Activated T-cell treated with anti-CD3 and anti-CD28 coated beads, Interleukin-2, amount 50 U/mL, for 1 hour (primary cell): ENCODE measurements around the gene AP1G2.
"Not testable (repeated sequence)": the region's sequence is repeated elsewhere in the genome, so short reads cannot be mapped to it uniquely, and the experiment has no call there.

Experiments used
- DNase-seq: peaks from one replicate; pipeline ENCODE4 v3.0.0-alpha.2; 2020

AP1G2 gene

GRCh38 chr14:23537351-23538049 is 30.1 kb downstream of the AP1G2 start:
- DNase-seq: no peak

- DNase-seq: not testable (repeated sequence)
Observed at GRCh38 chr14:23536906-23537305, 30.7 kb downstream of the AP1G2 start.

- DNase-seq: no peak
Observed at GRCh38 chr14:23536494-23536893, 31.1 kb downstream of the AP1G2 start.

DNA sequence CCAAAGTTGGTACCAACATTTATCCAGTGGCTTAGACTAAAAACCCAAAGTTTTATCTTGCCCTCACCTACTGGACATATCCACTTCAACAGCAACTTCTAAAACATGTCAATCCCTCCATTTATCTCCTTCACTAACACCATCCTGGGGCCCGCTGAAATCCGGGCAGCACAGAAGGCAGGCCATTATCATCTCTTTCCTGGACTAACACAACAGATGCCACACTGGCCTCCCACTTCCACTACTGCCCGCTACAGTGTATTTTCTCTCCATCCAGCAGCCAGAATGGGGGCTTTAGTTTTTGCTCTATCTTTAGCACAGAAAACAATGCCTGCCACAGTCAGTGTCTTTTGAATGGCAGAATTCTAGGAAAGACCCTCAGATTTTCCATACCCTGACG is 31.6 kb downstream of the AP1G2 start:
- DNase-seq: no peak

- no peak for DNase-seq
Observed at GRCh38 chr14:23533652-23534435, 33.7 kb downstream of the AP1G2 start.

DNA sequence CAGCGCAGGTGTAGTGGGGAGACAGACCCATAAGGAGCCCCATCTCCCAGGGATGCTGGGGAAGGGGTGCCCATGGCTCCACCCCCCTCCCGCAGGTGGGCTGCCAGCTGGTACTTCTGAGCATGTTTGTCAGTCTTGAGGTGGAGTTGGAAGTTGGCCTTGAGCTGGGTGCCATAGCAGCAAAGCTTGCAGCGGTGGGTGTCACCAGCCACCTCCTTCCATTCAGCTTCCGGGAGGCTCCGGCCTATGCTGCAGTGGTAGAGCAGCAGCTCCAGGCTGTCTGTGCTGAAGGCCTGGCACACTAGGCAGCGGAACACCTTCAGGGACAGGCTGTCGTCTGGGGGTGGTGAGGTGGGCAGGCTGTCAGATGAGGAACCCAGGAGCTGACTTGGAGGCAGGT is 34.9 kb downstream of the AP1G2 start:
- no peak for DNase-seq

DNA sequence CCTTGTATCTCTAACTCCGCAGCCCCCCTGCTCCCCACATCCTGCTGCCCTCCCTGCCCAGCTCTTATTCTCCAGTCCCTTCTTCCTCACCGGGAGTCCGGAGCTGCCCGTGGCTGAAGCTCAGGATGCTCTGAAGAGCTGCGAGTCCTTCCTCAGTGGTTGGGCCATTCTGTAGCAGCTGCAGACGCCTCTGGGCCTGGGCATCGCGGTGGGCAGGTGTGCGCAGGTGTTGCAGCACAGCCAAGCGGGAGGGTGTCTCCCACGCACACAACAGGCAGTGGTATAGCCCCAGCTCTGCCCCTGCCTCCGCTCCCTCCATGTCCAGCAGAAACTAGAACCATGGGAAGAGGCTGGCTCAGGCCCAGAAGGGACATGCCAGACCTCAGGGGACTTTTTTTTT is 36.2 kb downstream of the AP1G2 start:
- DNase-seq: no peak

GRCh38 chr14:23530375-23531055 is 37.1 kb downstream of the AP1G2 start:
- DNase-seq: no peak

GRCh38 chr14:23529016-23529415 is 38.6 kb downstream of the AP1G2 start:
- no peak for DNase-seq

DNA sequence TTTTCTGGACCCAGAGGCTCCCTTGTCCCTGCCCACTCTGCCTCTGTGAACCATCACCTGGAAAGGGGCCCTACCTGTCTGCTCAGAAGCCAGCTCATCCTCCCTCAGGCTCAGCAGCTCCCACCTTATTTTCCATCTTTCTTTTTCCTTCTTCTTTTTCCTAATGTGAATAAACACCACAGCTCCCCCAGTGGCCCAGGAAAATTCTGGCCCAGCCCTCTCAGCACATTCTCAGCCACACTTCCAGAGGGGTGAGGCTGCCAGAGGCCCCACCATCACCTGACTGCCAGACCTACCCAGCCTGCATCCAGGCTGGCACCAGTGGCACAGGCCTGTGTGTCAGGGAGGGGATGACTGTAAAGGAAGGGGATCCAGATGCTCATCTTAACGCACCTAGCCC is 39.0 kb downstream of the AP1G2 start:
- no peak for DNase-seq

- DNase-seq: no peak
Observed at GRCh38 chr14:23525611-23526010, 42.0 kb downstream of the AP1G2 start.

DNA sequence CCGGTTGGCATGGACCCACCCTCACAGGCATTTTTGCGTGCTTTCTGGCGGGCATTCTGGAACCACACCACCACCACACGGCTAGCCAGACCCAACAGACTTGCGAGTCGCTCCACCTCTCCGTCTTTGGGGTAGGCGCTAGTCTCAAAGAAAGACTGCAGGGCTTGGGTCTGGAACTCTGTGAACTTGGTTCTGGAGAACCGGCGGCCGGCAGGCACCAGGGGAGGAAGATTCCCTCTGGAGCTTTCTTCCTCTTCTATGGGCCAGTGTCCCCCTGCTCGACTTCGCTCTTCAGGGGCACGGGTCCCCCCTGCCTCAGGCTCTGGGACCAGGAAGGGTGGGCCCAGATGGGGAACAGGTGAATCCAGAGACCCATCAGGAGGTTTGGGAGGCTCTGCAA is 42.6 kb downstream of the AP1G2 start:
- DNase-seq: no peak

DNA sequence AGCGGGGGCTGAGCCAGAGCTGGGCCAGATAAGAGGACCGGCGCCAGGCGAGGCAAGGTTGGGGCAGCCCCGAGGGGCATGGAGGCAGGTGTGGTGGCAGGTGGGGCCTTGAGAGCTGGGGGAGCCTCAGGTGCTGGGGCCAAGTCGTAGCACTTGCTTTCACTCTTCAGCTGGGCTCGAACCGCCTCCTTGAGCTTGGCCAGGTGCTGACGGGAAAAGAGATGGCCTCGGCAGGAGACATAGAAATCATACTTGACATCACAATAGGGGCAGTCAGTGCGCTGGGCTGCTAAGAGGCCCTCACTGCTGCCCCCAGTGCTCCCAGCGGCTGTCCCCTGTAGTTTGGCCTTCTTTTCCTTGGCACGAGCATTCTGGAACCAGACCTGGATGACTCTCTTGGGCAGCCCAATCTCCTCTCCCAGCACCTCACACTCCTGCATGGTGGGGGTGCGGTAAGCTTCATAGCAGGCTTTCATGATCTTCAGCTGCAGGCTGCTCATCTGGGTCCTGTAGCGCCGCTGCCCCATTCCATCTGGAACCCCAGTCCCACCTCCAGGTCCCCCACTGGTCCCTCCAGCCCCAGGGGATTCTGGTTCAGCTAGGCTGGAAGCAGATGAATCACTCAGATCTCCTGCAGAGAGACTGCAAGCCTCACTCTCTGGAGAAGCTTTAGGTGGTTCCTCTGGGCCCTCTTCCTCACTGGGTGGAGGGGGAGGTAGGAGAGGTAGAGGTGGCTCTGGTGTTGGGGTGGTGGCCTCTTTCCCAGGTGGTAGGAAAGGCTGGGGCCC is 44.2 kb downstream of the AP1G2 start:
- no peak for DNase-seq

DNA sequence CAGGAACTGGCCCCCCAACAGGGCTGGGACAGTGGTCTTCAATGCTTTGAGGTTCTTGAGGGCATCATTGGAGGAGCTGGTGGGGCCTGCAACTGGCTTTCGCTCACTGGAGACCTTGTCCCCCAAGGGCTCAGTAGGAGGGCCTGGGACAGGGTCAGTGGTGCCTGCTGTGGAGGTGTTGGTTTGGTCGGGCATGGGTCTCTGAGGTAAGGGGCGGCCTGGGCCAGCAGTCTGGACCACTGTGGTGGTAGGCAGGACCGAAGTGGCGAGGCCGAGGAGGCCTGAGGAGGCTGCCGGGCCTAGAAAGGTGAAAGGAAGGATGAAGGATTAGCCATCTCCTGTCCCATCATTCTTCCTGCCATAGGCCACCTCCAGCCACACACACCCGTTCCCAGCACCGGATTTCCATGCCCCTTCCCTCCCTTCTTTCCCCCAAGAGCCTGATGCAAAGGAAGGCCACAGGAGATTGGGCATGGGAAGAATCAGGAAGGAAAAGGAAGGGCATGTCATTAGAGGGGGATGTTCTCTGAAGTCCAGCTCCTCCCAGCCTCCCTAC is 44.9 kb downstream of the AP1G2 start:
- no peak for DNase-seq

DNA sequence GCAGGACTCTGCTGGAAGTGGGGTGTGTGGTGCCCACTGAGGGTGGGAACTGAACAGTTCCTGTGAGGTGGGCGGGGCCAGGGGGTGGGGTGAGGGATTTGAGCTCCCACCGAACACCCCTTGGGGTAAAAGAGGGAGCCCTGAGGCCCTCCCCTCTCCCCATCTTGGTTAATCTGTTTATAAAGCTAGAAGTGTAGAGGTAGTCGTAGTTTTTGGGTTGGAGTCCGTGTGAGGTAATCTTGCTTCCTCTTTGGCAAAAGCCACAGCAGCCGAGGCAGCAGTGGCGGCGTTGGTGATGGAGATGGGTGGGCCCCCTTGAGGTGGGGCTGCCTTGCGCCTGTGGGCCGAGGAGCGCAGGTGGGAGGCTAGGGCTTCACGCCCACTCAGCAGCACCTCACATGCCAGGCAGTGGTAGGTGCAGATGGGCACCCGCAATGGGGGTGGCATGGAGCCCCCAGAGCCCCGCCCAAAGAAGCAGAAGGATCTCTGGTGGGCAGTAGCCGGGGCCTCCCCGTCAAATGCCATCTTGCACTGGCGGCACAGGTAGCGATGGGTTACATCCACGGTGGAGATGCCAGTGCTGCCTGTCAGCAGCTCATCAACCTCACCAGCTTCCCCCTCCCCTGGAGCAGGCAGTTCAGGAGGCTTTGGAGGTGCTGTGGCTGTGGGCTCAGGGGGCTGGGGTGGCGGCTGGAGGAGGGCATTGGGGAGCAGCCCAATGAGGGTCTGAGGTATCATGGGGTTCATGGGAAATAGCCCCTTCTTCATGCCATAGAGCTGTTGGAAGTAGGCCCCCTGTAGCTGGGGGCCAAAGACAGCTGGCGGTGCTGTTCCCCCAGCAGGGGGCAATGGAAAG is 45.6 kb downstream of the AP1G2 start:
- no peak for DNase-seq

GRCh38 chr14:23520899-23521533 is 46.6 kb downstream of the AP1G2 start:
- DNase-seq: no peak

DNA sequence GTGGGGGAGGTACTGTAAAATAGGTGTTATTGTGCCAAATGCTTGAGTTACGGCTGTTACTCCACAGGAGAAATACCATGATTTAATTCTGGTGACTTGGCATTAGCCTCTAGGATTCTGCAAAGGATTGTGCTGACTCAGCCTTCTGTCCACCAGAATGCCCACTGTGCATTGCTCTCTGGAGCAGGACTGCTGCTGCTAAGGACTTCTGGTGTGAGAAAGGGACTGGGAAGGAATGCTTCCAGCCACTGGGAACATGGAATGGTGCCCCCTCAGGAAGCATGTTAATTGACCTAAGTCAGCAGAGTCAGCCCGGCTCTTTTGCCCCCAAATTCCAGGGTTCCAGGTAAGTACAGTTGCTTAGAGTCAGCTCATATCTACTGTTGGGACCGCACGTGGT is 48.9 kb downstream of the AP1G2 start:
- no peak for DNase-seq

DNA sequence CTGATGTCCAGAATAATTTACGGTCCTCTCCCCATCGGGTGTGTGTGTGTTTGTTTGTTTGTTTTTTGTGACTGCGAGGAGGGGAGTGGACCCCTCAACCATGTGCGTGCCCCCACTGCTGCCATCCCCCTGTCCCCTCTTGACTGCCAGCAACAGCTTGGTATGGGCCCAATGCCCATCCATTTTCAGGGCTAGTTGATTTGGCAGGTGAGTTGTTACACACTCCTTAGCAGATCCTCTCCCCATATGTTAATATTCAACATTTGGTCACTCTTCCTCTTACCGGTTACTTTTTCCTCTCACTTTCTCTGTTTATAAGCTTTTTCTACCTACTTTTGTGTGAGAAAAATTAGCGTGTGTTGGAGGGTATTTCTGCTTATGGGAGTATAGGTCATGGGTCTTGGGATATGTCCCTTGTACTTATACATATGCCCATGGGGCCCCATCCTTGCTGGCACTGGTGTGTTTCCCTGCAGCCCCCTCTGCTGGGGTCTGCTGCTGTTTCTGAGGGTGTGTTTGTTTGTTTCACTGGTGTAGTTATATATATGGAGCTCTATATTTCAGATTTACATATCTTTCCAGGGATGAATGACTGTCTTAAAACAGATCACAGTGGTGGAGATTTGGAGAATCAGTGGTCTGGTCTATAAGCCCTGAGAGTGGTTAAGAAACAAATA is 49.8 kb downstream of the AP1G2 start:
- no peak for DNase-seq

DNA sequence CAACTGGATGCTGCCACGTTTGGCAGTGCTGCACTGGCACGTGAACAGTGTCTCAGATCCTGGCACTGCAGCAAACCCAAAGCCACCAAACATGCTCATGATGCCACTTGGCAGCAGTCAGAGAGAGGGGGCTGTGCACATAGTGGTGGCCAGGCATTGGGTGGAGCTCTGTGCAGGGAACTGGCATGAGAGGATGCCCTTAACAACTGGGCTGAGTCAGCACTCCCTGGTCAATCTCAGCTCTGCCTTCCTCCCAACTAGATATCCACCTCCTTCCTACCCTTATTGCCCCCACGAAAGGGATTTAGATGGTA is 53.0 kb downstream of the AP1G2 start:
- no peak for DNase-seq

DNA sequence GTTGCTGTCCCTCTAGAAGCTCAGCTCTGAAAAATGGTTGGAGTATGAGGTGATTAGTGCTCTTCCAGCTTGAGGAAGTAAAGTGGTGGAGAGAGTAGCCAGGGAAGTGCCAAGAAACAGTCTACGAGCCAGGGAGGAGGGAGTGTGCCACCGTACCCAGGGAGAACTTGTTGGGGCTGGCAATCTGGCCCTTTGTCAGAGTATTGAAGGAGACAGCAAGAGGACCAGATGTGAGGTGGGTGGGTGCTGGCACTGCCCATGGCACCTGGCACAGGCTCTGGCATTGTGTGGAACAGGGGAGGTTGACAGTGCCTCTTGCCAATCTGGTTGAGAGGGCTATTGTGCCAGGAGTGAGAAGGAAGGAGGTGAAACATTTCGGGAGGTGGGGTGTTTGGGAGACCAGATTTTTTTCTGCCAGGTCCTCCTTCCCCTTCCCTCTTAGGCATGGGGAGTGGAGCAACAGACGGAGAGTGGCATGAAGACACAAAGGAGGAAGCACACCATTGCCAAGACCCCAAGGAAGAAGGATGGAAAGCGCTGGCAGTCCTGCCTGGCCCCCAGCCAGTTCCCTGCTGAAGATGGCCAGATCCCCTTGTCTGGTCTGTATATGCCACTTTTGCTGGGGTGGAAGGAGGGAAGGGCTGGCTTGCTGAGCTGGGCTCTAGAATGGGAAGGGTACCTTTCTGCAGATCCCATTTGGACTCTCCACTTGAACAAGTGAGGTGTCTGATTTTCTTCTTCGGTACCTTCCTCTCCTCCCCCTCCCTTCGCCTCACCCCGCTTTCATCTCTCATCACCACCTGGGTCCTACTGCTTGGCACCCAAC is 53.6 kb downstream of the AP1G2 start:
- no peak for DNase-seq
